ENCODE data around the gene SLC9A4.

Gene SLC9A4

DNA sequence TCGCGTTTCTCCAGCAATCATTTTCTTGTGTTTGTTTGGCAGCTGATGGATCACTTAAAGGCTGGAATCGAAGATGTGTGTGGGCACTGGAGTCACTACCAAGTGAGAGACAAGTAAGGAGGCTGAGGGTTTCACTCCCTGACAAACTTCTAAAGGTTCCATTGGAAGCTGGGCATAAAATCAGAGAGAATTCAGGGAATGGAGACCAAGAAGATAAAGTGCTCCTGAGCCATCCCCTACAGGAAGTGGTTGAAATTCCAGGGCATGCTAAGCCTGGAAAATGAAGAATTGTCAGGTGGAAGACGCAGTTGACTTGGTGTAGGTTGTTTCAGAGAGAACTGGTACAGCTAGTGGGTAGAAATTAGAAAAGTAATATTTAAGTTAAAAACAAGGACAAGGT, 39.1 kb downstream of the SLC9A4 start:
- no peaks in the 10 kb centered on the region for H3K36me3 ChIP-seq (ENCODE audit: control insufficient read depth in 2 of 2, insufficient read depth in 2 of 2, low read length in 2 of 2)
- no peak overlapping the region for H3K27ac ChIP-seq (ENCODE audit: low read depth in 2 of 2, low read length in 2 of 2)
- no peaks in the 10 kb centered on the region for H3K9me3 ChIP-seq (ENCODE audit: control insufficient read depth in 2 of 2, low read length in 2 of 2)

DNA sequence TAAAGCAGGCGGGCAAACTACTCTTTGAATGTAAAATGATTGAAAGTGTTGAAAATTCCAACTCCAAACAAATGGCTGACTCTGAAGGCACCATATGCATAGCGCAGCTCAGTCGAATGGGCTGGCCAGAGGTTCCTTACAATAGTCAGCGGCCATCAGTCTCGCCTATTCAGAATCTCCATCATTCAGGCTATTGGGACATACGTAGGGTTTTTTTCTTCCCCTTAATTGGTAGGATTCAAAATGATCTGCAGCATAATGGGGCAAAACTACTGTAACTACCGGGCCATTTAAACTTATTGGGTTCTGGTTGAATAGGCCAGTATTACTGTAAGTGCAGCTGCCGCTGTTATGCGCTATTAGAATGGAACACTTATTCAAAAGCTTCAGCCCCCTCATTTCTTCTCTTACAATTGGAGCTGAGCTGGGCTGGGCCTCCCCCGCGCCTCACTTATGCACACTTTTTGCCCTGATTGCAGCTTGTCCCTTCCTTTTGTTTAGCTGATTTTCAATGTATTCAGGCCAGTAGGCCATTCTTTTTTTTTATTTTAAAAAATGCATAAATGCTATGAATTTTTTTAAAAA, 40.4 kb downstream of the SLC9A4 start:
- Histone ChIP-seq H3K9ac (ENCODE audit: low read depth in 1 of 2, low read length in 2 of 2) (no peak overlapping the region), H3K4me1 (ENCODE audit: control insufficient read depth in 2 of 2, insufficient read depth in 2 of 2, low read length in 2 of 2) (no peaks in the 10 kb centered on the region), H3K27ac (ENCODE audit: low read depth in 2 of 2, low read length in 2 of 2) (no peak overlapping the region), H3K9me3 (ENCODE audit: control insufficient read depth in 2 of 2, low read length in 2 of 2) (no peaks in the 10 kb centered on the region), H3K27me3 (ENCODE audit: control insufficient read depth in 2 of 2, insufficient read depth in 2 of 2, low read length in 2 of 2) (no peaks in the 10 kb centered on the region), H3K4me3 (ENCODE audit: low read length in 2 of 2) (no peak overlapping the region), H3K36me3 (ENCODE audit: control insufficient read depth in 2 of 2, insufficient read depth in 2 of 2, low read length in 2 of 2) (no peaks in the 10 kb centered on the region)

More for the DNA sequence above, 39.1 kb downstream of the SLC9A4 start:
- H3K4me3 ChIP-seq (ENCODE audit: low read length in 2 of 2), result no peak overlapping the region
- no peaks in the 10 kb centered on the region for H3K27me3 ChIP-seq (ENCODE audit: control insufficient read depth in 2 of 2, insufficient read depth in 2 of 2, low read length in 2 of 2)
- no peak overlapping the region for H3K9ac ChIP-seq (ENCODE audit: low read depth in 1 of 2, low read length in 2 of 2)
- H3K4me1 ChIP-seq (ENCODE audit: control insufficient read depth in 2 of 2, insufficient read depth in 2 of 2, low read length in 2 of 2), result no peaks in the 10 kb centered on the region

DNA sequence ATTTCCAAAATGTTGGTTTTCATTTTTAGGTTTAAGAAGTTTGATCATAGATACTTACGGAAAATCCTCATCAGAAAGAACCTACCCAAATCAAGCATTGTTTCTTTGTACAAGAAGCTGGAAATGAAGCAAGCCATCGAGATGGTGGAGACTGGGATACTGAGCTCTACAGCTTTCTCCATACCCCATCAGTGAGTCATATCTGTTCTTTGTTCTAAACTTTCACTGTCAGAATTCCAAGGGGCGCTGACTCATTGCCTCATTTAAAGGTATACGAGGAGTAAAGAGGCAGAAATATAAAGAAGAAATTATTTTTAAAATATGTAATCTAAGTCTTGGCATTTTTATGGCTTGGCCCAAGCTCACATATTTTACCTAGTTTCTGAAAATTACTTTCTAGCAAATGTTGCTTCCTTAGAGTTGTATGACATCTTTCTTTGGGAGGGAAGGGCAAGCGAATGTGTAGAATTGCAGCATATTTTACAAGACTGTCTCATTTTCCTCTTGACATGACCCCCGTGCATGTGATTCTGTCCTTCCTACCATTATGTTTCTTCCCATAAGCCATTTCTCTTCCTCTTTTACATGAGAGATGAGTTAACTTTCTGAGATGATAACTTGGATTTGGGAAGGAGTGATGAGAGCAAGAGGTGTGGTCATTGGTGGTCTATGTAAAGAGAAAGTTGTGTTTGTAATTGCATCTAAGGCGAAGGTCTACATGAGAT, 41.2 kb downstream of the SLC9A4 start:
- Histone ChIP-seq H3K9ac (ENCODE audit: low read depth in 1 of 2, low read length in 2 of 2) (no peak overlapping the region), H3K4me1 (ENCODE audit: control insufficient read depth in 2 of 2, insufficient read depth in 2 of 2, low read length in 2 of 2) (no peaks in the 10 kb centered on the region), H3K9me3 (ENCODE audit: control insufficient read depth in 2 of 2, low read length in 2 of 2) (no peaks in the 10 kb centered on the region), H3K27ac (ENCODE audit: low read depth in 2 of 2, low read length in 2 of 2) (no peak overlapping the region), H3K36me3 (ENCODE audit: control insufficient read depth in 2 of 2, insufficient read depth in 2 of 2, low read length in 2 of 2) (no peaks in the 10 kb centered on the region), H3K27me3 (ENCODE audit: control insufficient read depth in 2 of 2, insufficient read depth in 2 of 2, low read length in 2 of 2) (no peaks in the 10 kb centered on the region), H3K4me3 (ENCODE audit: low read length in 2 of 2) (no peak overlapping the region)

DNA sequence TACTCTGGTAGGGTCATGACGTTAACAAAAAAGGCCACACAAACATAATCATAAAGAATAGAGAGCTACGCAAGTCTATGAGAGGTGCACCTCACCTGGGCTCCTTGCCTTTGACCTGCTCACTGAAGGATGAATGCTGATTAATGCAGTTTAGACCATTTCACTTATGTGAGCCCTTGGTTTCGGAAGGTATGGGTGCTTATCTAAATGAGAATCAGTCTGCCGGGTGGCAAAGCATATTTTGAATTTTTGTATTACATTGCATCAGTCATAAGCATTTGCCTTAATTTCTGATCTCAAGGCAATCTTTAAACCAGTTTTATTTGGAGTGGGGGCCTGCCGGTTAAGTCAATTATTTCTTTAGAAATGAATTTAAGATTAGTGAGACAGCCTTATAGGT, 42.8 kb downstream of the SLC9A4 start:
- Histone ChIP-seq H3K4me3 (ENCODE audit: low read length in 2 of 2) (no peak overlapping the region), H3K9ac (ENCODE audit: low read depth in 1 of 2, low read length in 2 of 2) (no peak overlapping the region), H3K27ac (ENCODE audit: low read depth in 2 of 2, low read length in 2 of 2) (no peak overlapping the region), H3K36me3 (ENCODE audit: control insufficient read depth in 2 of 2, insufficient read depth in 2 of 2, low read length in 2 of 2) (no peaks in the 10 kb centered on the region), H3K27me3 (ENCODE audit: control insufficient read depth in 2 of 2, insufficient read depth in 2 of 2, low read length in 2 of 2) (no peaks in the 10 kb centered on the region), H3K4me1 (ENCODE audit: control insufficient read depth in 2 of 2, insufficient read depth in 2 of 2, low read length in 2 of 2) (peaks cover 0 to 3% of the 10 kb centered on the region in 2 donors), H3K9me3 (ENCODE audit: control insufficient read depth in 2 of 2, low read length in 2 of 2) (no peaks in the 10 kb centered on the region)

DNA sequence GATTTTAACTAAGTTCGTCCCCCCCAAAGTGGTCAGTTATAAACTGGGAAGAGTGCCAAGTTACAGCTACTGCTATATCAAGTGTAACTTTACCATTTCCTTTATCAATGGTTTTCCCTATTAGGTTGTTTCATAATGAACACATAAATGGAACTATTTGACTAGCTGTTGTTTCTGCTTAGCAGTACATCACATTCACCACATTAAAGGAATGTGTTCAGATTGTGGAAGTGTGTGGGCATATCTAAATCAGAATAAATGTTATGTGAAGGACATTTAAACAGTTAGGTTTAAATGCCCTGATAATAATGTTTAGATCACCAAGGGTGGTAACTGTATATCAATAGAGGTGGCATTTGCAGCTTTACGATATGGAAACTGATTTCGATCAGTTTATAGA, 45.1 kb downstream of the SLC9A4 start:
- Histone ChIP-seq H3K36me3 (ENCODE audit: control insufficient read depth in 2 of 2, insufficient read depth in 2 of 2, low read length in 2 of 2) (no peaks in the 10 kb centered on the region), H3K4me3 (ENCODE audit: low read length in 2 of 2) (no peak overlapping the region), H3K27ac (ENCODE audit: low read depth in 2 of 2, low read length in 2 of 2) (no peak overlapping the region), H3K4me1 (ENCODE audit: control insufficient read depth in 2 of 2, insufficient read depth in 2 of 2, low read length in 2 of 2) (peaks cover 0 to 3% of the 10 kb centered on the region in 2 donors), H3K9me3 (ENCODE audit: control insufficient read depth in 2 of 2, low read length in 2 of 2) (no peaks in the 10 kb centered on the region), H3K27me3 (ENCODE audit: control insufficient read depth in 2 of 2, insufficient read depth in 2 of 2, low read length in 2 of 2) (no peaks in the 10 kb centered on the region), H3K9ac (ENCODE audit: low read depth in 1 of 2, low read length in 2 of 2) (no peak overlapping the region)

DNA sequence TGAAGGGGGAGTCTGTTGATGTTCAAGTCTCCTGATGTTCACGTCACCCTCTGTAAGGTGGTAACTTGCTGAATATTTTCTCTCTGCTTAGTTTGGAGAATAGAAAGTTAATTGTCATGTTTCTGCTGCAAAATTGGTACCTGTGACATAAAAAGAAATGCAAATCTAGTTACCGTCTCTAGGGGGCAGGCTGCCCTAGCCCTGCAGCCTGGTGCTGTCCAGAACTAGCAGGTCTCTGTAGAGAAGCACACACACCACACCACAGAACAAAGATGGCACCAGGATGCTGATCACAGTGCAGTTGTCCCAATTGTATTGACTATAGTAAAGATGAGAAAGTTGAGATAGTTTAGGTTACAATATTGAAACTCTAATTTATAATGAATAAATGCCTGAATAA, 47.0 kb downstream of the SLC9A4 start:
- Histone ChIP-seq H3K27ac (ENCODE audit: low read depth in 2 of 2, low read length in 2 of 2) (no peak overlapping the region), H3K36me3 (ENCODE audit: control insufficient read depth in 2 of 2, insufficient read depth in 2 of 2, low read length in 2 of 2) (no peaks in the 10 kb centered on the region), H3K9me3 (ENCODE audit: control insufficient read depth in 2 of 2, low read length in 2 of 2) (no peaks in the 10 kb centered on the region), H3K4me3 (ENCODE audit: low read length in 2 of 2) (no peak overlapping the region), H3K4me1 (ENCODE audit: control insufficient read depth in 2 of 2, insufficient read depth in 2 of 2, low read length in 2 of 2) (peaks cover 0 to 3% of the 10 kb centered on the region in 2 donors), H3K27me3 (ENCODE audit: control insufficient read depth in 2 of 2, insufficient read depth in 2 of 2, low read length in 2 of 2) (no peaks in the 10 kb centered on the region), H3K9ac (ENCODE audit: low read depth in 1 of 2, low read length in 2 of 2) (no peak overlapping the region)

DNA sequence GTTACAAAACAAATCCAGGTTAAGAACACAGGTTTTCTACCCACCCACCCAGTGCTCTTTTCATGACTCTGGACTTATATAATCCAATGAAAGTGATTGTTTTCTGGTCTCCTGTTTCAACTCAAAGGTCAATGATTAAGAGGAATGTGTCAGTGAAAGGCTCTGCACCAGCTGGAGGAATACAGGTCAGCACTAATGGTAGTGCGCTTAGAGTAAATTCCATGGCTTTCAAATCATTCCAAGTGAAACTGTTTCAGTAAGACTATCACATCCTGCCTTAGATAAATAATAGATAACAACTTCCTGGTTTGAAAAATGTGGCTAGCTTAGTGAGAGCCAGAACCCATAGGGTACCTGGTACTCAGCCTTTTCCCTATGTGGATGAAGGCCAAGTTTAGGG, 47.8 kb downstream of the SLC9A4 start:
- H3K27me3 ChIP-seq (ENCODE audit: control insufficient read depth in 2 of 2, insufficient read depth in 2 of 2, low read length in 2 of 2), result no peaks in the 10 kb centered on the region
- H3K4me3 ChIP-seq (ENCODE audit: low read length in 2 of 2), result no peak overlapping the region
- H3K4me1 ChIP-seq (ENCODE audit: control insufficient read depth in 2 of 2, insufficient read depth in 2 of 2, low read length in 2 of 2), result peaks cover 0 to 3% of the 10 kb centered on the region in 2 donors
- no peak overlapping the region for H3K9ac ChIP-seq (ENCODE audit: low read depth in 1 of 2, low read length in 2 of 2)
- H3K27ac ChIP-seq (ENCODE audit: low read depth in 2 of 2, low read length in 2 of 2), result no peak overlapping the region
- H3K9me3 ChIP-seq (ENCODE audit: control insufficient read depth in 2 of 2, low read length in 2 of 2), result no peaks in the 10 kb centered on the region
- H3K36me3 ChIP-seq (ENCODE audit: control insufficient read depth in 2 of 2, insufficient read depth in 2 of 2, low read length in 2 of 2), result no peaks in the 10 kb centered on the region

DNA sequence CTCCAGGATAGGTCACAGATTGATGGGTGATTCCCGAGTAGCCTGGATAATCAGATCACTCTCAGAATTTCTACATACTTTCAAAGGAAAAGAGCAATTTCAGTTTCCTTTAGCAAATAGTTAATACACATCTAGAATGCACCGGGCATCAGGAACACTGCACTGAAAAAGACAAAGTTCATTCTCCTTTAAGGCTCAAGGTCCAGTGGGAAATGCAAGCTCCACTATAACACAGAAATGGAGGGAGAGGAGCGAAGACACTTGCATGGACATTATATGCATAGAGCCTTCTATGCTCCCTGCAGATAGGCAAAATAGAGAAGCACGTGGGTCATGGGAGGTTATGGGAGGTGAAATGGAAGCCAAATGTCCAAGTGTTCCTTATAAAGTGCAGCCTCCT, 49.1 kb downstream of the SLC9A4 start:
- Histone ChIP-seq H3K27me3 (ENCODE audit: control insufficient read depth in 2 of 2, insufficient read depth in 2 of 2, low read length in 2 of 2) (no peaks in the 10 kb centered on the region), H3K9me3 (ENCODE audit: control insufficient read depth in 2 of 2, low read length in 2 of 2) (no peaks in the 10 kb centered on the region), H3K9ac (ENCODE audit: low read depth in 1 of 2, low read length in 2 of 2) (no peak overlapping the region), H3K4me1 (ENCODE audit: control insufficient read depth in 2 of 2, insufficient read depth in 2 of 2, low read length in 2 of 2) (peaks cover 0 to 3% of the 10 kb centered on the region in 2 donors), H3K36me3 (ENCODE audit: control insufficient read depth in 2 of 2, insufficient read depth in 2 of 2, low read length in 2 of 2) (no peaks in the 10 kb centered on the region), H3K4me3 (ENCODE audit: low read length in 2 of 2) (no peak overlapping the region), H3K27ac (ENCODE audit: low read depth in 2 of 2, low read length in 2 of 2) (no peak overlapping the region)

DNA sequence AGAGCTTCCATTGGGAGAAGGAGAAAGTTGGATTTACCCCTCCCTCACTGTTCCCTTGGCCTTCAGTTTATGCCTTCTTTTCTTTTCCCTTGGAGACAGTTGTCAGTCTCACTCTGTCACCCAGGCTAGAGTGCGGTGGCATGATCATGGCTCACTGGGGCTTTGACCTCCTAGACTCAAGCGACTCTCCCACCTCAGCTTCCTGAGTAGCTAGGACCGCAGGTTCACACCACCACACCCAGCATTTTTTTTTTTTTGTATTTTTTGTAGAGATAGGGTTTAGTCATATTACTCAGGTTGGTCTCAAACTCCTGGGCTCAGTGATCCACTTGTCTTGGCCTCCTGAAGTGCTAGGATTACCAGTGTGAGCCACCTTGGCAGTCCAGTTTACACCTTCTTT, 49.9 kb downstream of the SLC9A4 start:
- peaks cover 0 to 3% of the 10 kb centered on the region in 2 donors for H3K4me1 ChIP-seq (ENCODE audit: control insufficient read depth in 2 of 2, insufficient read depth in 2 of 2, low read length in 2 of 2)
- no peaks in the 10 kb centered on the region for H3K27me3 ChIP-seq (ENCODE audit: control insufficient read depth in 2 of 2, insufficient read depth in 2 of 2, low read length in 2 of 2)
- no peaks in the 10 kb centered on the region for H3K36me3 ChIP-seq (ENCODE audit: control insufficient read depth in 2 of 2, insufficient read depth in 2 of 2, low read length in 2 of 2)
- H3K4me3 ChIP-seq (ENCODE audit: low read length in 2 of 2), result no peak overlapping the region
- no peak overlapping the region for H3K27ac ChIP-seq (ENCODE audit: low read depth in 2 of 2, low read length in 2 of 2)
- no peaks in the 10 kb centered on the region for H3K9me3 ChIP-seq (ENCODE audit: control insufficient read depth in 2 of 2, low read length in 2 of 2)
- H3K9ac ChIP-seq (ENCODE audit: low read depth in 1 of 2, low read length in 2 of 2), result no peak overlapping the region

DNA sequence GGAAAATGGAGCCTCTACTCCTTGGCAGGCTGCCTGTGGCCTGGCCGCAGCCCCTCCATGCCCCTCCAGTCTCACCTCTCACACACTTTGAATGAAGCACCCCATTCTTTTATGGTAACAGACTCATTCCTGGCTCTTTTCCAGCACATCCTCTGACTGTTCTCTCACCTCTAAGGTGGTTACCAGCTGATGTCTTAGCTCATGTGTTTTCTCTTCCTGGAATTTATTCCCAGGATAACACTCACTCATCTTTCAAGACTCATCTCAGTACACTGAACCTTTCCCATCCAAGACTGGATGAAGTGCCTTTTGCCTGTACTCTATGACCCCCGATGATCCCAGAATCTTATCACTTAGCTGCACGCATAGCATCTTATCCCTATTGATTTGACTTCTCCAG, 50.6 kb downstream of the SLC9A4 start:
- Histone ChIP-seq H3K36me3 (ENCODE audit: control insufficient read depth in 2 of 2, insufficient read depth in 2 of 2, low read length in 2 of 2) (no peaks in the 10 kb centered on the region), H3K27ac (ENCODE audit: low read depth in 2 of 2, low read length in 2 of 2) (no peak overlapping the region), H3K4me3 (ENCODE audit: low read length in 2 of 2) (no peak overlapping the region), H3K9me3 (ENCODE audit: control insufficient read depth in 2 of 2, low read length in 2 of 2) (no peaks in the 10 kb centered on the region), H3K9ac (ENCODE audit: low read depth in 1 of 2, low read length in 2 of 2) (no peak overlapping the region), H3K27me3 (ENCODE audit: control insufficient read depth in 2 of 2, insufficient read depth in 2 of 2, low read length in 2 of 2) (no peaks in the 10 kb centered on the region), H3K4me1 (ENCODE audit: control insufficient read depth in 2 of 2, insufficient read depth in 2 of 2, low read length in 2 of 2) (peaks cover 0 to 3% of the 10 kb centered on the region in 2 donors)

Data from mucosa of rectum (tissue), 2 donors.